Ovary (tissue), 3 donors: ENCODE results near the gene FABP7.

Experiments used
- CTCF ChIP-seq, 3 donors: fragments of 450-650 bp in 2 of 3; fragments of 200-600 bp in 1 of 3; IDR thresholded peaks; one replicate each; pipeline versions ENCODE4 v1.5.1 to v1.8.0; 2016 to 2022; ENCODE audit warnings: antibody characterized with exemption in 3 of 3, mild to moderate bottlenecking in 1 of 3
- POLR2A ChIP-seq: fragments of 450-650 bp; IDR thresholded peaks from one replicate; pipeline ENCODE4 v1.6.1; 2017; ENCODE audit warnings: antibody characterized with exemption, mild to moderate bottlenecking, moderate library complexity
- donor health status: DM: no; HTN: no; CAD: no.

- TF ChIP-seq CTCF (IDR thresholded peaks at IDR 0.05), result no peak
- no peak for TF ChIP-seq POLR2A
Measured at GRCh38 chr6:122781716-122782115, 2.2 kb downstream of the FABP7 start.
